HCEC 1CT (cell line): Measurements from ENCODE around the gene UGT1A10.
A peak's percentile ranks its signal among the peaks of the same experiment; 100 is the strongest.
"Not testable (repeated sequence)": the region's sequence is repeated elsewhere in the genome, so short reads cannot be mapped to it uniquely, and the experiment has no call there.

ENCODE experiments used
- DNase-seq: peaks from one replicate; pipeline ENCODE4 v3.0.0-alpha.2; 2017

Gene UGT1A10

DNA sequence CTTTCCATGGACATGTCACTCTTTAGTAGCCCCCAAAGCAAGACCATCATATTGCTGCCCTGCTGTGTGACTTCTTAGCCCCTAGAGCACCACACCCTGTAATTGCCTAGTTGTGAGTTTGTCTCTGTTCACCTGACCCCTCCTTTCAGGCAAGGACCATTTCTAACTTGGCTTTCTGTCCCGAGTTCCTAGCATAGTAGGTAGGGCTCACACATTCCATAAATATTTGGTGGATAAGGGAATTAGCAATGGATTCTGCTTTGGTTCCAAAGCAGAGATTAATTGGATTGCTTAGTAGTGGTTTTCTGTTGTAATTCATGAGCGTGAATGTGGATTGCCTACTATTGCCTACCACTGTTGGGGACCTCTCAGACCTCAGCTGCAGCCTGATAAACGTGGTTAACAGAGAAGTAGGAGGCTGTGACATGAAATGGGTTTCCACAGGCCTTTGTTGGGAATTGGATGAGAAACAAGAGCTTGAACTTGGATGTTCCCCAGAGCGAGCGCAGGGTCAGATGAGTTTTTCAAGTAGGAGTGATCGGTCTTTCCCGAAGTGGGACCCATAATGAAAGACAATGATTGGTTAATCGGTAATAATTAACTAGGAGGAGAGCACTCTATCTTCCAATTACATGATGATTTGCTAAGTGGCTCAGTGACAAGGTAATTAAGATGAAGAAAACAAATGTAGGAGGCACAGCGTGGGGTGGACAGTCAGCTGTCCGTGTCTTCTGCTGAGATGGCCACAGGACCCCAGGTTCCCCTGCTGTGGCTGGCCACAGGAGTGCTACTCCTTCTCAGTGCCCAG lies 110.4 kb downstream of the UGT1A10 start:
- no peak for DNase-seq

DNA sequence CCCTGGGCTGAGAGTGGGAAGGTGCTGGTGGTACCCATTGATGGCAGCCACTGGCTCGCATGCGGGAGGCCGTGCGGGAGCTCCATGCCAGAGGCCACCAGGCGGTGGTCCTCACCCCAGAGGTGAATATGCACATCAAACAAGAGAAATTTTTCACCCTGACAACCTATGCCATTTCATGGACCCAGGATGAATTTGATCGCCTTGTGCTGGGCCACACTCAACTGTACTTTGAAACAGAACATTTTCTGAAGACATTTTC lies 111.0 kb downstream of the UGT1A10 start:
- no peak for DNase-seq

DNA sequence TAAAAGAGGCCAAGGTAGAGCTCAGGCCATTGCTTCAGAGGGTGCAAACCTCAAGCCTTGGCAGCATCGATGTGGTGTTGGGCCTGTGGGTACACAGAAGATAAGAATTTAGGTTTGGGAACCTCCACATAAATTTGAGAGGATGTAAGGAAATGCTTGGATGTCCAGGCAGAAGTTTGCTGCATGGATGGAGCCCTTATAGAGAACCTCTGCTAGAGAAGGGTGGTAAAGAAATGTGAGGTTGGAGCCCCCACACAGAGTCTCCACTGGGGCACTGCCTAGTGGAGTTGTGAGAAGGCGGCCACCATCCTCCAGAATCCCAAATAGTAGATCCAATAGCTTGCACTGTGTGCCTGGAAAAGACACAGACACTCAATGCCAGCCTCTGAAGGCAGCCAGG lies 114.4 kb downstream of the UGT1A10 start:
- not testable (repeated sequence) for DNase-seq

DNA sequence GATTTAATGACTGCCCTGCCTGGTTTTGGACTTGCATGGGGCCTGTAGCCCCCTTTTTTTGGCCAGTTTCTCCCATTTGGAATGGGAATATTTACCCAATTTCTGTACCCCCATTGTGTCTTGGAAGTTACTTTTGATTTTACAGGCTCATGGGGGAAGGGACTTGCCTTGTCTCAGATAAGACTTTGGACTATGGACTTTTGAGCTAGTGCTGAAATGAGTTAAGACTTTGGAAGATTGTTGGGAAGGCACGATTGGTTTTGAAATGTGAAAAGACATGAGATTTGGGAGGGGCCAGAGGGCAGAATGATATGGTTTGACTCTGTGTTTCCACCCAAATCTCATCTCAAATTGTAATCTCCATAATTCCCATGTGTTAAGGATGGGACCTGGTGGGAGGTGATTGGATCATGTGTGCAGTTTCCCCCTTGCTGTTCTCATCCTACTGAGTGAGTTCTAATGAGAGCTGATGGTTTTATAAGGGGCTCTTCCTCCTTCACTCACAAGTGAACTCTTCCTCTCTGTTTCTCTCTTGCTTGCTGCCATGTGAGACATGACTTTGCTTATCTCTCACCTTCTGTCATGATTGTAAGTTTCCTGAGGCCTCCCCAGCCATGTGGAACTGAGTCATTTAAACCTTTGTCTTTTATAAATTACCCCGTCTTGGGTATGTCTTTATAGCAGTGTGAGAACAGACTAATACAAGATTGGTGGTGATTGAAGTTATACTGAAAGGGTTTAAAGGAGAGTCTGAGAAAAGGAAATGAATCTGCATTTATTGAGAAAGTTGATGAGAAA lies 115.2 kb downstream of the UGT1A10 start:
- not testable (repeated sequence) for DNase-seq

DNA sequence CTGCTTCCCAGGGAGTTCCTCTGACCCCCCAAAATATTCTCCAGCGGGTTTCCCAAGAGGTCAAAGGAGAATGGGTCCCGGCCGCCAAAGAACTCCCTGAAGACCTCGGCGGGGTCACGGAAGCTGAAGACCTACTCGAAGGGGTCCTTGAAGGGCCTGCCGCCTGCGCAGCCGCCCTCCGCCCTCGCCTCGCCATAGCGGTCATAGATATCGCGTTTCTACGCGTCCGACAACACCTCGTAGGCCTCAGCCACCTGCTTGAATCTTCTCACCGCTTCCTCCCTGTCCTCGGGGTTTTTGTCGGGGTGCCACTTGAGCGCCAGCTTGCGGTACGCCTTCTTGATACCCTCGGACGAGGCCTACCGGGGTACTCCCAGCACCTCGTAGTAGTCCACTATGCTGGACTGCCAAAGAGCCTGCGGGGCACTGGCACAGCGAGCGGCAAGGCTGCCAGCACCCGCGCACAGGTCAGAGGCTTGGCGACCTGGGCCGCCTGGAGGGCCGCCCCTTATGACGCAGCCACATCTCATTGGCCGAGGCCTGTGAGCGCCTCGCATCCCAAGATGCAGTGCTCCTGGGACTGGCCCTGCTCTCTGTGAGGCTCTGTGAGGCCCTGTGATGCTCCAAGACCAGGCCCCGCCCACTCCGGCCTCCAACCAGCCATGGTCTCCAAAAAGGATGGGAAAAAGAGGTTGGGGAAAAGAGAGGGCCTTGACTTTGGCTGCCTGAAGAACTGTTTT lies 118.8 kb downstream of the UGT1A10 start:
- DNase-seq = no peak

DNA sequence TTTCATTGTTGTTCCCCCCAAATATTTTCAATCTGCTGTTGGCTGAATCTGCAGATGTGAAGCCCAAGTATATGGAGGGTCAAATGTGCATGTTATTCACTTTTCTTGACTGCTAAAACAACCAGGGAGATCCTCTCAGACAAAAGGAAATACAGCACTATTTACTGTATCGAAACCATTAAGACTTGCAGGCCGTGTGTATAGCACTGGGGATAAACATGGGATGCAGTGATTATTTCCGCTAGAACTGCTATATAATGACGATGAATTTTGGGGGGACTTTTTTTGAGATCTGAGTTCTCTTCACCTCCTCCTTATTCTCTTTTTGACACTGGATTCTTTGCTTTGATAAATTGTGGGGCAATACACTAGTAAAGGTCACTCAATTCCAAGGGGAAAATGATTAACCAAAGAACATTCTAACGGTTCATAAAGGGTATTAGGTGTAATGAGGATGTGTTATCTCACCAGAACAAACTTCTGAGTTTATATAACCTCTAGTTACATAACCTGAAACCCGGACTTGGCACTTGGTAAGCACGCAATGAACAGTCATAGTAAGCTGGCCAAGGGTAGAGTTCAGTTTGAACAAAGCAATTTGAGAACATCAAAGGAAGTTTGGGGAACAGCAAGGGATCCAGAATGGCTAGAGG lies 120.3 kb downstream of the UGT1A10 start:
- no peak for DNase-seq

DNA sequence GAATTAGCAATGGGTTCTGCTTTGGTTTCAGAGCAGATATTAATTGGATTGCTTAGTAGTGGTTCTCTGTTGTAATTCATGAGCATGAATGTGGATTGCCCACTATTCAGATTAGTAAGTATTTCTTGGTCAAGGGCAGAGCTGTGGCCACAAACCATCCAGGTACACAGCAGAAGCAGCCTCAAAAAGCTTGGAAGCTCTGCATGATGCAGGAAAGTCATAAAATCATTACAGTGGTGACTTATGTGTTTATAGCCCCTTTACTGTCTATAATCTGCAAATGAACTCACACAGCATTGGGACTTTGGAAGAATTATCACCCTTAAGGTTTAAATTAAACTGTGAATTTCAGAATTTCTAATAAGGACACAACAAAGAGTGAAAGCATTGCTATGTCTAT lies 121.9 kb downstream of the UGT1A10 start:
- DNase-seq = no peak

DNA sequence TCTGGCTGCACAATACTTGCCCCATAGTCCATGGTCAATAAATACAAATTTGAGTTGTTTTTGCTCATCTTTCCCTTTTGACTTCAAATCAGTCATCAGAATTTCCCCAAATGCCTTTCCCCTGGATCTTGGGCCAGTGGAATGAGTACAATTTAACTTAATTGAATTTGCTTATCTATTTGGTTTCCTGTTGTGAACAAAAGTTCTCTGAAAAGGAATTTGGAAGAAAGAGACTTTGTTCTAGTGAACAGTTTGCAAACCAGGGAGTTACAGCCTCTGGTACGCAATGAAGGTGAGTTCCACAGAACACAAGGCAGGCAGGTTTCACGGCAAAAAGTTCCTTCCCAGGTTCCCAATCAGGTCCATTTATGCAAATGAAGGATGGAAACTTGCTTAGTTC lies 122.6 kb downstream of the UGT1A10 start:
- no peak for DNase-seq

DNA sequence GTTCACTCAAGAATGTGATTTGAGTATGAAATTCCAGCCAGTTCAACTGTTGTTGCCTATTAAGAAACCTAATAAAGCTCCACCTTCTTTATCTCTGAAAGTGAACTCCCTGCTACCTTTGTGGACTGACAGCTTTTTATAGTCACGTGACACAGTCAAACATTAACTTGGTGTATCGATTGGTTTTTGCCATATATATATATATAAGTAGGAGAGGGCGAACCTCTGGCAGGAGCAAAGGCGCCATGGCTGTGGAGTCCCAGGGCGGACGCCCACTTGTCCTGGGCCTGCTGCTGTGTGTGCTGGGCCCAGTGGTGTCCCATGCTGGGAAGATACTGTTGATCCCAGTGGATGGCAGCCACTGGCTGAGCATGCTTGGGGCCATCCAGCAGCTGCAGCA lies 123.8 kb downstream of the UGT1A10 start, which contains the start of gene UGT1A1:
UGT1A1 (plus strand) TSS at position 228 of the 400 bp plus-strand sequence; CDS start at position 246, 18 bp downstream.
- no peak for DNase-seq

DNA sequence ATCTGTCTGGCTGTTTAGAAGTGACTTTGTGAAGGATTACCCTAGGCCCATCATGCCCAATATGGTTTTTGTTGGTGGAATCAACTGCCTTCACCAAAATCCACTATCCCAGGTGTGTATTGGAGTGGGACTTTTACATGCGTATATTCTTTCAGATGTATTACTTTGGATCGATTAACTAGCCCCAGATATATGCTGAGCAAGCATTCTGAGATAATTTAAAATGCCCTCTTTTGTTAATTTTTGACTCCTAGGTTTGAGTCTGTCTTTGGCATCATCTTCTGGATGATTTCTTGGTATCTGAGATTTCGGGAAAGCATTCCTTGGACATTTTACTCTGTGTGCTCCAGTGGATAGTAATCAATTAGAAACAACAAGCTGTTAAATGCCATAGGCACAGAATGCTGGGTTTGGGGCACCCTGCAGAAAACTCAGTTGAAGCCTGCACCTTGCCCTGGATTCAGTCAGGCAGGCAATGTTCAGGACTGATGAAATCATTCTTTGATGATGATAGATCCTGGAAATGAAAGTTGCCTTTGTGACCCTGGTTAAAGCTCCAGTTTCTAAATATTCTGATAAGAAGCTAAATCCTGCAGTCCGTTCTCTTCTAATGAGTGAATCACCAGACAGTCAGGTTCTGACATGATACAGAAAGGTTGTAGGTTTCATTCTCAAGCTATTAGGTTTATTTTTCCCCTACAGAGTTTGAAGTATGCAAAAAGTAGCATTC lies 125.0 kb downstream of the UGT1A10 start:
- no peak for DNase-seq

DNA sequence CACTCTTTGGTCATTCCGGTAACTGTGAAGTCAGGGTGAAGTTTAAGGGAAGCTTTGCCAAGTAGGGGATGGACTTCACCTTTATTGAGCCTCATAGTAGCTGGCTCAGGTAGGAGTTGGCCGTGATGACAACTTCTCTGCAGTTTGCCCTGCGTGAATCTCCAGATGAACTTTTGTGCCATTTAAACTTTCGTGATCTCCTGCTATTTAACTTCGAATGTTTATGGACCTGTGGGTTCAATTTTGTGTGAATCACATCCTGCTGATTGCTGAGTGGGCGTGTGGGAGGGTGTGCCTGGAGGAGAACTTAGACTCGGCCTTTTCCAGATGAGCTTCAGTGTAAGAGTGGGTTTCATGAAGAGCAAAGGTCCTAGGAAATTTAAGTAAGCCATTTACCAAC lies 128.0 kb downstream of the UGT1A10 start:
- DNase-seq = peak; percentile 59

DNA sequence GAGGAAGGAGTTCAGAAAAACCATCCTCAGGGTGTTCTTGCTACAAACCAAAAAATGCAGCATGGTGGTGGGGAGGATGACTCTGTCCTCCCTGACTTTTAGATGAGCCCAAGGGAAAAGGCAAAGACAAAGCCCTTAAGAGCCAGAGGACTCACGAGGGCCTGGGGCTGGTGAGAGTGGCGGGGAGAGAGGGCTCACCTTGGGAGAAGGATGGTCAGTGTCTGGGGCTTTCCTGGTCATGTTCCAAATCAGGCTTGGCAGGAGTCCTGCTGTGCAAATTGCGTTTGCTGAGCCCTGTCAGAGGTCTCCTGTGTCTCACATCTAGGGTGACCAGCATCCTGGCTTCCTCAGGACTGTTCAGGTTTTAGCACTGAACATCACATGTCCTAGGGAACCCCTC lies 128.5 kb downstream of the UGT1A10 start:
- no peak for DNase-seq

DNA sequence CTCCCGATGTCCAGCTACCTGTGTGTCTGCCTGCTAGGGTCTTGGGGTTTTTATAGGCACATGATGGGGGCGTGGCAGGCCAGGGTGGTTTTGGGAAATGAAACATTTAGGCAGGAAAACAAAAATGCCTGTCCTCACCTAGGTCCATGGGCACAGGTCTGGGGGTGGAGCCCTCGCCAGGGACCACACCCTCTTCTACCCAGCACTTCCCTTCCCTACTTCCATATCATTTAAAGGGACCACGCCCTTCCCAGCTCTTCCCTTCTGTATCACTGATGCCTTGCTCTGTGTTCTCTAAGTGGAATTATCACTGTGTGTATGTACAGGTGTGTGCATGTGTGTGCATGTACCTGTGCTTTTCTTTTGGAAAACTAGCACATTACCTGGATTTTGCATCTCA lies 130.2 kb downstream of the UGT1A10 start:
- DNase-seq = no peak

DNA sequence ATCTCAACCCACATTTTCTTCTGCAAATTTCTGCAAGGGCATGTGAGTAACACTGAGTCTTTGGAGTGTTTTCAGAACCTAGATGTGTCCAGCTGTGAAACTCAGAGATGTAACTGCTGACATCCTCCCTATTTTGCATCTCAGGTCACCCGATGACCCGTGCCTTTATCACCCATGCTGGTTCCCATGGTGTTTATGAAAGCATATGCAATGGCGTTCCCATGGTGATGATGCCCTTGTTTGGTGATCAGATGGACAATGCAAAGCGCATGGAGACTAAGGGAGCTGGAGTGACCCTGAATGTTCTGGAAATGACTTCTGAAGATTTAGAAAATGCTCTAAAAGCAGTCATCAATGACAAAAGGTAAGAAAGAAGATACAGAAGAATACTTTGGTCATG lies 131.8 kb downstream of the UGT1A10 start:
- no peak for DNase-seq

DNA sequence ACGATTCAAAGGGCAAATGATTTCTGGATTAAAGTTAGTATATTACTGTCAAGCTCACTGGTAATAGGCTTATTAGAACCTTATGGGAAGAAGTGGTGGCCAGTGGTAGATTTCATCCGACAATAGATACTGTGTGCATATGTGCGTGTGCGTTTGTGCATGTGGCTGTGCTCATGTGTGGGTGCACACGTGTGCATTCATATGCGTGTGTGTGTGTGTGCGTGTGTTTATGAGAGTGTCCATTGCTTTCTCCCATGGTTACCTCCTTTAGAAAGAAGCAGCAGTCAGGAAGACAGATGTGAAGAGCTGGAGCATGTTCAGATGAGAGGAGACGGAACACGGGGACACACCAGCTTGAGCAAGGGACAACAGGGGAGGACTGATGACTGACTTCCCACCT lies 133.0 kb downstream of the UGT1A10 start:
- DNase-seq = no peak

DNA sequence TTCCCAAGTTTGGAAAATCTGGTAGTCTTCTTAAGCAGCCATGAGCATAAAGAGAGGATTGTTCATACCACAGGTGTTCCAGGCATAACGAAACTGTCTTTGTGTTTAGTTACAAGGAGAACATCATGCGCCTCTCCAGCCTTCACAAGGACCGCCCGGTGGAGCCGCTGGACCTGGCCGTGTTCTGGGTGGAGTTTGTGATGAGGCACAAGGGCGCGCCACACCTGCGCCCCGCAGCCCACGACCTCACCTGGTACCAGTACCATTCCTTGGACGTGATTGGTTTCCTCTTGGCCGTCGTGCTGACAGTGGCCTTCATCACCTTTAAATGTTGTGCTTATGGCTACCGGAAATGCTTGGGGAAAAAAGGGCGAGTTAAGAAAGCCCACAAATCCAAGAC lies 135.9 kb downstream of the UGT1A10 start:
- DNase-seq = no peak

DNA sequence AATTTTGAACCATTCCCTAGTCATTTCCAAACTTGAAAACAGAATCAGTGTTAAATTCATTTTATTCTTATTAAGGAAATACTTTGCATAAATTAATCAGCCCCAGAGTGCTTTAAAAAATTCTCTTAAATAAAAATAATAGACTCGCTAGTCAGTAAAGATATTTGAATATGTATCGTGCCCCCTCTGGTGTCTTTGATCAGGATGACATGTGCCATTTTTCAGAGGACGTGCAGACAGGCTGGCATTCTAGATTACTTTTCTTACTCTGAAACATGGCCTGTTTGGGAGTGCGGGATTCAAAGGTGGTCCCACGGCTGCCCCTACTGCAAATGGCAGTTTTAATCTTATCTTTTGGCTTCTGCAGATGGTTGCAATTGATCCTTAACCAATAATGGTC lies 136.3 kb downstream of the UGT1A10 start:
- DNase-seq = no peak

DNA sequence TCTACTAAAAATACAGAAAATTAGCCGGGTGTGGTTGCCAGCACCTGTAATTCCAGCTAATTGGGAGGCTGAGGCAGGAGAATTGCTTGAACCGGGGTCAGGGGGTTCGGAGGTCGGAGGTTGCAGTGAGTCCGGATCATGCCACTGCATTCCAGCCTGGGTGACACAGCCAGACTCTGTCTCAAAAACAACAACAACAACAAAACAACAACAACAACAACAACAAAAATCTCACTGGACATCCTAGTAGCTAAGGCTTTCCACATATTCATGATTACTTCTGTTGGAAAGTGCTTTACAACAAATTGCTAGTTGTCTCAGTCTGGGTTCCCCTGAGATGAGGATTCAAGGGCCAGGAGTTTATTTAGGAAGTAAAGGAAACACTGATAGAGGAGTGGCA lies 137.6 kb downstream of the UGT1A10 start:
- no peak for DNase-seq

DNA sequence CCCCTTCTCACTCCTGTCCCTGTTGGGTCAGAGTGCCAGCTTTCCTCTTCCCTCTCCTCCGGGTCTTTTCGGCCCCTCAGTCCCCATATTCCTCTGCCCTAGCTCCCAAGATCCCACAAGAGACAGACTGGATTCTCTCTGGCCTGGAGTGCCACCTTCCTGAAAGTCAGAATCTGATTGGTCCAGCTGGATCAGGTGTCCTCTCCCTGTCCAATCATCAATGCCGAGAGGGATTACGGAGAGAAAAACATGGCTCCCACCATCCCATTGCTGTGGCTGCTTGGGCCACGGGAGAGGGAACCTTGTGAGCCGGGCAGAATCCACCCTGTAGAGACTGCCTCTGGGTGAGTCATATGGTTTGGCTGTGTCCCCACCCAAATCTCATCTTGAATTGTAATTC lies 139.2 kb downstream of the UGT1A10 start:
- DNase-seq = no peak

DNA sequence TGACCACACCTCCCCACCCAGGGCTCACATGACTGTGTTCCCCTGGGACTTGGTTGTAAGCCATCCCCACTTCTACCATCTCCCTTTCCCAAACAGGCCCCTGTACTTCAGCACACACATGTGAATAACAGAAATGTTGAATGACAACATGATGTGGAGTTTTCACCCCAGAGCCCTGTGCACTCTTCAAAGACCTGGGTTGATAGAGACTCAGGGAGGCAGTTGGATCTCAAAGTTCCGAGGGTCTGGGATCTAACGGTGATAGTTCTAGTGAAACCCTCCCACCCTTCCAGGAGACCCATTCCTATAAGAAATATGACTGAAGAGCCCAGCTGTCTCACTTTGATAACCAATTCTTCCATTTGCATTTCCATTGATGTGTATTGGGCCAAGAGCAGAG lies 141.8 kb downstream of the UGT1A10 start, which contains the start of gene MROH2A:
MROH2A (plus strand) TSS at position 301 of the 400 bp plus-strand sequence. CDS start 1,029 bp downstream, outside the sequence.
- DNase-seq = no peak

DNA sequence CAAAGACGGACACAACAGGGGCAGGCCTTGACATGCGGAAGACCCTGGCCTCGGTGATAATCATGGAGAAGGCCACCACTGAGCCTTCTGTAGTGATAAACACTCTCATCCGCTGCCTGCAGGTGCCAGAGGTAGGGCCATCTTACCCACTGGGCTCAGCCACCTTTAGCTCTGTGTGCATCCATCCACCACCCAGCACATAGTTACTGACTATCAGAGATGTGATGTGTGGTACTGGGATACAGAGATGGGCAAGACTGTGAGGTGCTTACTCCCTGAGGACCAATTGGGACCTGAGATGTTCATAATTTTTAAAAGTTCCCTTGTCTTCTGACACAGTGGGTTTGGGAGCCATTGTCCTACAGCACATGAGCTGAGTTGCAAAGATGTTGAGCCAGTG lies 143.5 kb downstream of the UGT1A10 start:
- no peak for DNase-seq

DNA sequence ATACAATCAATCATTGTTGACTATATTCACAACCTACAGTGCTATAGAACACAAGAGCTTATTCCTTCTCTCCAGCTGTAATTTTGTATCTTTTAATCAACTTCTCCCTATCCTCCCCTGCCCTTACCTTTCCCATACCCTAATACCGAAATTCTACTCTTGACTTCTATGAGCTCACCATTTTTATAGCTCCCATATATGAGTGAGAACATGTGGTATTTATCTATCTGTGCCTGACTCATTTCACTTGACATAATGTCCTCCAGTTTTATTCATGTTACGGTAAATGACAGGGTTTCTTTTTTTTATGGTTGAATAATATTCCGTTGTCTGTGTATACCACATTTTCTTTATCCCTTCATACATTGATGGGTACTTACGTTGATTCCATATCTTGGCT lies 144.5 kb downstream of the UGT1A10 start:
- DNase-seq = no peak
